GM12878 (cell line): ENCODE measurements around the gene POU2F3. TPM values are rescaled to one million over a fixed set of nuclear protein-coding genes. Genes with fewer than 3 reads are reported as not detected.

Source experiments
- ATAC-seq: fragments of 200-7000 bp; cut with Tn5 transposase; 3 replicates; pipeline ENCODE4 v1.9.1; 2020; ENCODE audit warnings: mild to moderate bottlenecking, moderate library complexity
- BruUV-seq: library from RNA; stranded (reverse); fragments of 400-500 nt; replicated peaks from 2 replicates; lab custom pipeline; 2021; lab: Mats Ljungman, UMichigan
- CTCF ChIA-PET: fragments of 300-600 bp; sonication (Branson Sonifier 250); formaldehyde crosslinking; extraction: SDS; loops from one replicate; lab custom pipeline; 2021; ENCODE audit warnings: inconsistent platforms; lab: Yijun Ruan, JAX
- POLR2A ChIA-PET: fragments of 350-600 bp; formaldehyde crosslinking; extraction: SDS; loops from one replicate; lab custom pipeline; 2021; ENCODE audit warnings: inconsistent platforms; lab: Charles Lee
- RAD21 ChIA-PET: fragments of 300-600 bp; sonication (Branson Sonifier 250); formaldehyde crosslinking; loops from one replicate; lab custom pipeline; 2023; ENCODE audit warnings: antibody characterized with exemption; ENCODE audit not compliant: unreplicated experiment; lab: Charles Lee
- SMC1A ChIA-PET: fragments of 300-600 bp; sonication (Branson Sonifier 250); formaldehyde crosslinking; loops from one replicate; lab custom pipeline; 2023; ENCODE audit not compliant: unreplicated experiment, uncharacterized antibody; lab: Charles Lee
- DNase-seq: peaks from one replicate; pipeline ENCODE4 v3.0.0-alpha.2; 2011; ENCODE audit warnings: low read depth, low spot score
- FAIRE-seq: peaks from 3 replicates; lab custom pipeline; 2011; peaks lifted over from hg19 to GRCh38; lab: Jason Lieb, UNC
- H2AFZ ChIP-seq: 2 replicates; pipeline ENCODE4 v1.6.0; 2011; ENCODE audit warnings: low read depth, low read length, control low read depth; ENCODE audit not compliant: control insufficient read depth
- H3K27ac ChIP-seq: 2 replicates; pipeline ENCODE4 v1.5.1; 2011; ENCODE audit warnings: control low read depth; ENCODE audit not compliant: control insufficient read depth, insufficient read depth
- H3K27me3 ChIP-seq, 2 experiments: replicated peaks in 1 of 2; 2 replicates each; pipeline versions ENCODE4 v1.6.0 to v1.6.1; 2011; ENCODE audit warnings: low read length in 1 of 2; ENCODE audit not compliant: control insufficient read depth in 2 of 2, insufficient read depth in 2 of 2
- H3K36me3 ChIP-seq, 2 experiments: 2 replicates each; pipeline ENCODE4 v1.5.1; 2011; ENCODE audit warnings: low read length in 1 of 2; ENCODE audit not compliant: control insufficient read depth in 2 of 2, insufficient read depth in 2 of 2
- H3K4me1 ChIP-seq: 2 replicates; pipeline ENCODE4 v1.6.1; 2011; ENCODE audit warnings: mild to moderate bottlenecking, low read length, moderate library complexity, mixed read lengths; ENCODE audit not compliant: control insufficient read depth, insufficient read depth
- H3K4me2 ChIP-seq: 2 replicates; pipeline ENCODE4 v1.6.0; 2011; ENCODE audit warnings: control low read depth; ENCODE audit not compliant: control insufficient read depth, insufficient read depth
- H3K4me3 ChIP-seq: fragments of 200-600 bp; sonication (generic); 2 replicates; pipeline ENCODE4 v1.5.1; 2016
- H3K79me2 ChIP-seq: 2 replicates; pipeline ENCODE4 v1.6.0; 2011; ENCODE audit warnings: low read length; ENCODE audit not compliant: control insufficient read depth, insufficient read depth
- H3K9ac ChIP-seq: 2 replicates; pipeline ENCODE4 v1.8.0; 2011; ENCODE audit warnings: low read length, control low read depth, mixed read lengths; ENCODE audit not compliant: control insufficient read depth, insufficient read depth
- H3K9me3 ChIP-seq: replicated peaks from 3 replicates; pipeline ENCODE4 v1.5.1; 2011; ENCODE audit warnings: mild to moderate bottlenecking, low read length; ENCODE audit not compliant: control insufficient read depth, insufficient read depth
- H4K20me1 ChIP-seq: 2 replicates; pipeline ENCODE4 v1.6.0; 2011; ENCODE audit not compliant: control insufficient read depth, insufficient read depth
- CTCF ChIP-seq, 3 experiments: IDR thresholded peaks in 2 of 3; conservative IDR thresholded peaks in 1 of 3; 2 replicates each; pipeline ENCODE4 v1.5.1; 2011; ENCODE audit warnings: low read depth in 3 of 3, low read length in 3 of 3, mild to moderate bottlenecking in 3 of 3, control low read depth in 2 of 3, moderate library complexity in 2 of 3, inconsistent platforms in 1 of 3, mixed read lengths in 1 of 3; ENCODE audit not compliant: control insufficient read depth in 2 of 3, insufficient read depth in 1 of 3; ENCODE audit errors: extremely low read depth in 1 of 3
- ELK1 ChIP-seq: IDR thresholded peaks from 2 replicates; pipeline ENCODE4 v1.6.1; 2012; ENCODE audit warnings: low read depth, low read length, improper control_type of control experiment
- RFX5 ChIP-seq: IDR thresholded peaks from 2 replicates; pipeline ENCODE4 v1.6.1; 2011; ENCODE audit warnings: low read depth, low read length, improper control_type of control experiment
- SRF ChIP-seq, 2 experiments: IDR thresholded peaks; 2 replicates each; pipeline ENCODE4 v1.6.1; 2011; ENCODE audit warnings: low read depth in 2 of 2, low read length in 2 of 2, mild to moderate bottlenecking in 1 of 2, moderate library complexity in 1 of 2
- YY1 ChIP-seq: IDR thresholded peaks from 2 replicates; pipeline ENCODE4 v1.6.1; 2011; ENCODE audit warnings: low read depth, mild to moderate bottlenecking, low read length
- in situ Hi-C: fragments of 300-500 bp; cut with MboI; formaldehyde crosslinking; loops from 9 replicates; pipeline ENCODE4 v1.14.3; 2018; ENCODE audit warnings: mixed read lengths
- intact Hi-C: fragments of 100-400 bp; cut with micrococcal nuclease; formaldehyde crosslinking; loops from one replicate; pipeline ENCODE4 v1.14.2; 2022; ENCODE audit not compliant: unreplicated experiment
- polyA plus RNA-seq, 11 experiments: library from polyadenylated mRNA; depleted of rRNA in 4 of 11; unstranded in 6 of 11; stranded (reverse) in 5 of 11; fragments of >200 nt; fragmentation: Nextera tagmentation in 4 of 11; fragmentation: Illumina TruSeq in 1 of 11; extraction: Ambion mirVana in 4 of 11; extraction: Trizol in 1 of 11; gene quantifications; 1 replicate in 1 of 11; 2 replicates in 10 of 11; pipeline versions ENCODE4 v1.2.1 to v1.2.3, GENCODE V29; 2011 to 2016; ENCODE audit warnings: inconsistent platforms in 2 of 11, missing spikeins in 2 of 11, low read depth in 1 of 11
- total RNA-seq, 4 experiments: library from RNA; depleted of rRNA in 3 of 4; stranded (reverse); fragments of >200 nt in 3 of 4; fragmentation: Illumina TruSeq in 1 of 4; extraction: Trizol in 1 of 4; gene quantifications; 2 replicates each; pipeline versions ENCODE4 v1.2.1 to v1.2.3, GENCODE V29; 2013 to 2021

Gene POU2F3
- total and polyA plus RNA-seq, 10 of the 15 experiments (the other 5 are each of a cell fraction or from before 2014, with no cell fraction given), result 0.09 to 4.4 (median 0.33) TPM

GRCh38 chr11:120303004-120303637 is 63.2 kb downstream of the POU2F3 start (continued):
- TF ChIP-seq CTCF (IDR thresholded peaks at IDR 0.05 in 2 of 3, conservative IDR thresholded peaks at IDR 0.05 in 1 of 3; ENCODE audit: control insufficient read depth in 2 of 3, extremely low read depth in 1 of 3, insufficient read depth in 1 of 3, low read depth in 3 of 3, low read length in 3 of 3), result peak; percentile 92 to 99 (median 98); a peak in 5 of 6 replicates
- TF ChIP-seq YY1, result peak; percentile 61; the same call in 1 of the 2 replicates

- H3K27ac ChIP-seq, result no peak overlapping the region
- ChIA-PET POLR2A (no interaction called here), SMC1A (interaction anchor here (1.5 to 13.1 kb wide), 6 partner anchors 12 to 202 kb away, joined by 3 to 372 read pairs (median 20); partner anchors contain the start of genes POU2F3 and TLCD5)
- H3K9me3 ChIP-seq, result no peaks in the 10 kb centered on the region
- H2AFZ ChIP-seq, result no peak overlapping the region; the same call in 1 of the 2 replicates
- H3K4me2 ChIP-seq, result no peak overlapping the region
- no peak for DNase-seq
- H4K20me1 ChIP-seq, result no peaks in the 10 kb centered on the region
- no peaks in the 10 kb centered on the region for H3K36me3 ChIP-seq
- H3K4me1 ChIP-seq, result peaks cover 7% of the 10 kb centered on the region
- TF ChIP-seq ELK1 (peak; percentile 41; the same call in 1 of the 2 replicates), RFX5 (no peak), SRF (IDR thresholded peaks at IDR 0.05; ENCODE audit: low read depth in 2 of 2, low read length in 2 of 2) (peak in 1 of 2 experiments; percentile 80; a peak in 3 of 4 replicates)
- TF ChIP-seq, all 136 proteins: peak for 2
- no TSS peak for BruUV-seq
- no peaks in the 10 kb centered on the region for H3K79me2 ChIP-seq
- ChIA-PET CTCF (interaction anchor here (0.7 to 19.8 kb wide), 12 partner anchors 9 to 393 kb away, joined by 3 to 783 read pairs (median 16); partner anchors contain the start of genes POU2F3 and TLCD5), RAD21 (interaction anchor here (1.1 to 10.3 kb wide), 4 partner anchors 21 to 888 kb away, joined by 3 to 348 read pairs (median 68); partner anchors contain the start of genes POU2F3 and TLCD5)
- ATAC-seq (peak; percentile 45; the same call in 1 of the 3 replicates), FAIRE-seq (no peak)
- no peaks in the 10 kb centered on the region; a peak in 1 of 4 replicates for H3K27me3 ChIP-seq
- H3K4me3 ChIP-seq, result no peak overlapping the region
- intact Hi-C loops (no loop called here), in situ Hi-C loops (loop anchor here (5.0 kb wide), 2 partner anchors 72 to 132 kb away; no protein-coding TSS in a partner anchor)
- H3K9ac ChIP-seq, result no peak overlapping the region
Measured at GRCh38 chr11:120304526-120304925, 64.6 kb downstream of the POU2F3 start.
